ENCODE data around the gene TSPAN5. TPM values are rescaled to one million over a fixed set of nuclear protein-coding genes. Genes with fewer than 3 reads are reported as not detected.

TSPAN5 gene
- total and polyA plus RNA-seq, 5 donors from 2014 or later, result 21.2 to 52.7 (median 39.8) TPM

DNA sequence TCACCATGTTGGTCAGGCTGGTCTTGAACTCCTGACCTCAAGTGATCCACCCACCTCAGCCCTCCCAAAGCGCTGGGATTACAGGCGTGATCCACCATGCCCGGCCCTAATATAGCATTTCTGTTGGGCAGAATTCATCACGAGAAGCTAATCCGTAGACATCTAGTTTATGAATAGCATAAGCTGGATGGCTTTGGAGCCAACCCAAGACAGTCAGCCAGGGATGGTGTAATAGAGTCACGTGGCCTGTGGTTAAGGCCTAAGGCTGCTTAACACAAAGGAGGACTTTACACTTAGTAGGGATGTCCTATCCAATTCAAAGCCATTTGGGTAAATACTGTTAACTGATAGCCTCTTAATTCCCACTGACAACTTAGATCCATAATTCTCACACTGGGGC, 223.6 kb downstream of the TSPAN5 start:
- H3K9me3 Mint-ChIP-seq, result peaks cover 0 to under 1% (median 0%) of the 10 kb centered on the region in 7 donors
- no peak overlapping the region for H3K4me3 Mint-ChIP-seq
- no peak overlapping the region for H3K27ac Mint-ChIP-seq
- peaks cover 7 to 14% (median 8%) of the 10 kb centered on the region in 4 donors for H3K4me1 Mint-ChIP-seq
- peaks cover 48% of the 10 kb centered on the region for H3K36me3 Mint-ChIP-seq
- Histone ChIP-seq H3K9me3 (ENCODE audit: control insufficient read depth in 2 of 2, low read length in 2 of 2) (no peaks in the 10 kb centered on the region), H3K4me3 (ENCODE audit: low read depth, low read length) (no peak overlapping the region), H3K4me1 (ENCODE audit: control insufficient read depth, insufficient read depth, low read length, poor library complexity, severe bottlenecking) (no peaks in the 10 kb centered on the region), H3K36me3 (ENCODE audit: control insufficient read depth, insufficient read depth, low read length) (peaks cover 38% of the 10 kb centered on the region), H3K27ac (ENCODE audit: insufficient read depth, low read length, poor library complexity, severe bottlenecking) (no peak overlapping the region), H3K27me3 (ENCODE audit: control insufficient read depth, insufficient read depth, low read length) (no peaks in the 10 kb centered on the region)
- H3K27me3 Mint-ChIP-seq, result no peaks in the 10 kb centered on the region
- ATAC-seq (ENCODE audit: low read depth in 2 of 2) (no peak), DNase-seq (no peak)

DNA sequence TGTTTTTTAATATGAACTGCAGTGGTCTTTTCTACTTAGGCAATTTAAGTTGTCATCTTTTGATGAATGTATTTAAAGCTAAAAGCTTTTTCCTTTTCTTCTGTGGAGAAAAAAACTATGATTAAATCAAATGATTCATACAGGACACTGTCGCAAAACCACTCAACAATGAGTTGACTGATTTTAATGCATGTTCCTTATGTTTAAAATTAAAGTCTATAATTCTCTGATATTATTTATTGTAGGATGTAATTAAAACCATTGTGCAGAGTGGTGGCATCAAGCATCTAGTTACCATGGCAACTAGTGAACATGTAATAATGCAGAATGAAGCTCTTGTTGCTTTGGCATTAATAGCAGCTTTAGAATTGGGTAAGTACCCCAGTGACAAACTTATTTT, 224.7 kb downstream of the TSPAN5 start:
- ATAC-seq (ENCODE audit: low read depth in 2 of 2) (no peak), DNase-seq (no peak)

DNA sequence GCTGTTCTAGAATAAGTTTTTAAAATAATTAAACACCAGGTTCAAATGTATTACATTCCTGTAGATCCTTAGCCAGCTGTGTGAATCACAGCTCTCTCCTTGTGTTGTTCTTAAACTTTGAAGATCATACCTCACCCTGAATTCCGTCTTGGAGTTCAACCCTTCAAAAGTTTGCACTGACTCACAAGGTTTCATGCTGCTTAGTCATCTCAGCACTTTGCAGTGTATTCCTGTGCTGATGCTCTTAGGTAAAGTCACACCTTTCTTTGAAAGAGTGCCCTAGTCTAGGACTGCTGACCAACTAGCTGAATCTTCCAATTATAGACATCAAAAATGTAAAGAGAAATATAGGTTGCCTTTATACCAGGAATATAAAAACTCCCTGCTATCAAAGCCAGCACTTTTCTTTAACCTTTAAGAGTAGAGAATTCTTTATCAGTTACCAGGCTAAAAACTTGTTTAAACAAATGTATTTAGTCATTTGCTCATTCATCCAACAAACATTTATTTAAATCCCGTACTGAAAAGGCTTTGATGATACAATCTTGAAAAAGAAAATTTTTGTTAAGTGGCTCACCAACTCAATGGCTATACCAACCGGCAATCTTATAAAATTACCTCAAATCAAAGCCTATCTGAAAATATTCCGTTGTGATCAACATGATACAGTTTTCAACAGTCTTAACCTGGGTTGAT, 227.6 kb downstream of the TSPAN5 start:
- H3K4me3 ChIP-seq (ENCODE audit: low read depth, low read length), result no peak overlapping the region
- Mint-ChIP-seq H3K27me3 (no peaks in the 10 kb centered on the region), H3K27ac (no peak overlapping the region), H3K4me3 (no peak overlapping the region), H3K9me3 (peaks cover 0 to 7% (median 0%) of the 10 kb centered on the region in 7 donors), H3K36me3 (peaks cover 31% of the 10 kb centered on the region), H3K4me1 (peaks cover 5 to 21% (median 6%) of the 10 kb centered on the region in 4 donors)
- H3K27me3 ChIP-seq (ENCODE audit: control insufficient read depth, insufficient read depth, low read length), result no peaks in the 10 kb centered on the region
- no peaks in the 10 kb centered on the region for H3K4me1 ChIP-seq (ENCODE audit: control insufficient read depth, insufficient read depth, low read length, poor library complexity, severe bottlenecking)
- no peaks in the 10 kb centered on the region for H3K9me3 ChIP-seq (ENCODE audit: control insufficient read depth in 2 of 2, low read length in 2 of 2)
- no peak for ATAC-seq (ENCODE audit: low read depth in 2 of 2)
- no peak overlapping the region for H3K27ac ChIP-seq (ENCODE audit: insufficient read depth, low read length, poor library complexity, severe bottlenecking)
- peaks cover 17% of the 10 kb centered on the region for H3K36me3 ChIP-seq (ENCODE audit: control insufficient read depth, insufficient read depth, low read length)
- no peak for DNase-seq

More for the DNA sequence above, 224.7 kb downstream of the TSPAN5 start:
- H3K4me3 ChIP-seq (ENCODE audit: low read depth, low read length), result no peak overlapping the region
- H3K4me1 ChIP-seq (ENCODE audit: control insufficient read depth, insufficient read depth, low read length, poor library complexity, severe bottlenecking), result no peaks in the 10 kb centered on the region
- no peaks in the 10 kb centered on the region for H3K27me3 ChIP-seq (ENCODE audit: control insufficient read depth, insufficient read depth, low read length)
- H3K4me3 Mint-ChIP-seq, result no peak overlapping the region
- H3K36me3 Mint-ChIP-seq, result peaks cover 42% of the 10 kb centered on the region
- H3K27ac Mint-ChIP-seq, result peak overlapping the region in 1 of 3 donors; percentile 38
- H3K4me1 Mint-ChIP-seq, result peaks cover 3 to 14% (median 6%) of the 10 kb centered on the region in 4 donors
- H3K9me3 ChIP-seq (ENCODE audit: control insufficient read depth in 2 of 2, low read length in 2 of 2), result no peaks in the 10 kb centered on the region
- no peak overlapping the region for H3K27ac ChIP-seq (ENCODE audit: insufficient read depth, low read length, poor library complexity, severe bottlenecking)
- H3K9me3 Mint-ChIP-seq, result peaks cover 0 to 2% (median 0%) of the 10 kb centered on the region in 7 donors
- peaks cover 34% of the 10 kb centered on the region for H3K36me3 ChIP-seq (ENCODE audit: control insufficient read depth, insufficient read depth, low read length)
- no peaks in the 10 kb centered on the region for H3K27me3 Mint-ChIP-seq

GRCh38 chr4:98423009-98423408, 235.4 kb downstream of the TSPAN5 start:
- DNase-seq (no peak), ATAC-seq (ENCODE audit: low read depth in 2 of 2) (no peak)
- H3K27me3 Mint-ChIP-seq, result no peaks in the 10 kb centered on the region
- no peaks in the 10 kb centered on the region for H3K9me3 ChIP-seq (ENCODE audit: control insufficient read depth in 2 of 2, low read length in 2 of 2)
- H3K27me3 ChIP-seq (ENCODE audit: control insufficient read depth, insufficient read depth, low read length), result no peaks in the 10 kb centered on the region
- H3K9me3 Mint-ChIP-seq, result peaks cover 0 to 11% (median 5%) of the 10 kb centered on the region in 7 donors
- H3K4me3 Mint-ChIP-seq, result no peak overlapping the region
- H3K36me3 ChIP-seq (ENCODE audit: control insufficient read depth, insufficient read depth, low read length), result peaks cover 45% of the 10 kb centered on the region
- no peak overlapping the region for H3K27ac ChIP-seq (ENCODE audit: insufficient read depth, low read length, poor library complexity, severe bottlenecking)
- H3K4me1 ChIP-seq (ENCODE audit: control insufficient read depth, insufficient read depth, low read length, poor library complexity, severe bottlenecking), result no peaks in the 10 kb centered on the region
- H3K27ac Mint-ChIP-seq, result no peak overlapping the region
- H3K4me3 ChIP-seq (ENCODE audit: low read depth, low read length), result no peak overlapping the region
- peaks cover 56% of the 10 kb centered on the region for H3K36me3 Mint-ChIP-seq
- peaks cover 16 to 38% (median 24%) of the 10 kb centered on the region in 4 donors for H3K4me1 Mint-ChIP-seq

GRCh38 chr4:98421111-98421510, 237.3 kb downstream of the TSPAN5 start:
- Histone ChIP-seq H3K36me3 (ENCODE audit: control insufficient read depth, insufficient read depth, low read length) (peaks cover 57% of the 10 kb centered on the region), H3K4me3 (ENCODE audit: low read depth, low read length) (no peak overlapping the region), H3K4me1 (ENCODE audit: control insufficient read depth, insufficient read depth, low read length, poor library complexity, severe bottlenecking) (no peaks in the 10 kb centered on the region), H3K27me3 (ENCODE audit: control insufficient read depth, insufficient read depth, low read length) (no peaks in the 10 kb centered on the region), H3K27ac (ENCODE audit: insufficient read depth, low read length, poor library complexity, severe bottlenecking) (no peak overlapping the region), H3K9me3 (ENCODE audit: control insufficient read depth in 2 of 2, low read length in 2 of 2) (no peaks in the 10 kb centered on the region)
- Mint-ChIP-seq H3K4me3 (no peak overlapping the region), H3K4me1 (peaks cover 13 to 27% (median 21%) of the 10 kb centered on the region in 4 donors), H3K36me3 (peaks cover 60% of the 10 kb centered on the region), H3K9me3 (peaks cover 0 to 11% (median 4%) of the 10 kb centered on the region in 7 donors), H3K27ac (peak overlapping the region in 1 of 3 donors; percentile 52), H3K27me3 (no peaks in the 10 kb centered on the region)
- DNase-seq, result no peak
- ATAC-seq (ENCODE audit: low read depth in 2 of 2), result no peak

Measured in CD4-positive, CD25-positive, alpha-beta regulatory T cell (primary cell).